H9 (cell line): Measurements from ENCODE around the gene TTLL9. TPM values are rescaled to one million over a fixed set of nuclear protein-coding genes. Genes with fewer than 3 reads are reported as not detected.

ENCODE experiments used
- DNase-seq: peaks from one replicate; pipeline ENCODE4 v3.0.0-alpha.2; 2017
- H2AFZ ChIP-seq: one replicate; pipeline ENCODE4 v1.6.1; 2013; ENCODE audit warnings: mild to moderate bottlenecking, low read length, control low read depth, moderate library complexity
- H2AK5ac ChIP-seq: 2 replicates; pipeline ENCODE4 v1.6.1; 2013; ENCODE audit warnings: low read length, control low read depth, mixed read lengths; ENCODE audit not compliant: insufficient read length
- H2BK120ac ChIP-seq: one replicate; pipeline ENCODE4 v1.6.1; 2013; ENCODE audit warnings: low read depth, mild to moderate bottlenecking, low read length, control low read depth, inconsistent platforms; ENCODE audit not compliant: poor library complexity, severe bottlenecking
- H2BK12ac ChIP-seq: 2 replicates; pipeline ENCODE4 v1.6.1; 2013; ENCODE audit warnings: low read length, control low read depth, mixed read lengths, low read depth; ENCODE audit not compliant: insufficient read length
- H2BK15ac ChIP-seq: 2 replicates; pipeline ENCODE4 v1.6.1; 2013; ENCODE audit warnings: low read depth, low read length, control low read depth
- H2BK20ac ChIP-seq: one replicate; pipeline ENCODE4 v1.6.1; 2013; ENCODE audit warnings: low read depth, mild to moderate bottlenecking, low read length, control low read depth, inconsistent platforms; ENCODE audit not compliant: poor library complexity, severe bottlenecking
- H2BK5ac ChIP-seq: 2 replicates; pipeline ENCODE4 v1.6.1; 2013; ENCODE audit warnings: low read length, control low read depth, mixed read lengths; ENCODE audit not compliant: insufficient read length
- H3K14ac ChIP-seq: 2 replicates; pipeline ENCODE4 v1.6.1; 2013; ENCODE audit warnings: low read length, control low read depth; ENCODE audit not compliant: insufficient read depth
- H3K18ac ChIP-seq: 2 replicates; pipeline ENCODE4 v1.6.1; 2013; ENCODE audit warnings: low read depth, mild to moderate bottlenecking, mixed read lengths, low read length, control low read depth; ENCODE audit not compliant: insufficient read length
- H3K23ac ChIP-seq: 2 replicates; pipeline ENCODE4 v1.6.1; 2013; ENCODE audit warnings: low read length, control low read depth, mixed read lengths, low read depth; ENCODE audit not compliant: insufficient read length
- H3K23me2 ChIP-seq: 2 replicates; pipeline ENCODE4 v1.6.1; 2013; ENCODE audit warnings: low read depth, mild to moderate bottlenecking, mixed read lengths, low read length, control low read depth; ENCODE audit not compliant: insufficient read length, poor library complexity, severe bottlenecking
- H3K27ac ChIP-seq: 2 replicates; pipeline ENCODE4 v1.5.1; 2013; ENCODE audit warnings: low read length, control low read depth, mixed read lengths, low read depth; ENCODE audit not compliant: insufficient read length
- H3K27me3 ChIP-seq: 2 replicates; pipeline ENCODE4 v1.6.1; 2013; ENCODE audit warnings: low read length, control low read depth, inconsistent platforms; ENCODE audit not compliant: insufficient read depth
- H3K4ac ChIP-seq: 2 replicates; pipeline ENCODE4 v1.6.1; 2013; ENCODE audit warnings: low read depth, mild to moderate bottlenecking, control low read depth, inconsistent platforms, low read length, moderate library complexity
- H3K4me1 ChIP-seq: 2 replicates; pipeline ENCODE4 v1.6.1; 2013; ENCODE audit warnings: low read length, control low read depth, inconsistent platforms; ENCODE audit not compliant: insufficient read depth
- H3K4me2 ChIP-seq: 2 replicates; pipeline ENCODE4 v1.6.1; 2013; ENCODE audit warnings: low read length, control low read depth, mixed read lengths; ENCODE audit not compliant: insufficient read length, insufficient read depth
- H3K56ac ChIP-seq: 2 replicates; pipeline ENCODE4 v1.6.1; 2013; ENCODE audit warnings: low read depth, mild to moderate bottlenecking, mixed read lengths, low read length, control low read depth; ENCODE audit not compliant: insufficient read length
- H3K79me1 ChIP-seq: 2 replicates; pipeline ENCODE4 v1.6.1; 2013; ENCODE audit warnings: low read depth, mild to moderate bottlenecking, moderate library complexity, low read length, control low read depth, inconsistent platforms; ENCODE audit not compliant: insufficient read depth, poor library complexity, severe bottlenecking
- H3K79me2 ChIP-seq: 2 replicates; pipeline ENCODE4 v1.6.1; 2013; ENCODE audit warnings: low read length, control low read depth, inconsistent platforms; ENCODE audit not compliant: insufficient read depth
- H3K9ac ChIP-seq: 2 replicates; pipeline ENCODE4 v1.6.1; 2013; ENCODE audit warnings: low read length, control low read depth, mixed read lengths; ENCODE audit not compliant: insufficient read length; ENCODE audit errors: extremely low read depth
- H3K9me3 ChIP-seq: one replicate; pipeline ENCODE4 v1.6.1; 2013; ENCODE audit warnings: low read depth, low read length, inconsistent platforms; ENCODE audit not compliant: control insufficient read depth
- H3T11ph ChIP-seq: one replicate; pipeline ENCODE4 v1.6.1; 2013; ENCODE audit warnings: mild to moderate bottlenecking, low read length, control low read depth, inconsistent platforms
- H4K20me1 ChIP-seq: one replicate; pipeline ENCODE4 v1.6.1; 2013; ENCODE audit not compliant: control insufficient read depth, insufficient read length, insufficient read depth
- H4K5ac ChIP-seq: 2 replicates; pipeline ENCODE4 v1.6.1; 2013; ENCODE audit warnings: low read depth, mild to moderate bottlenecking, mixed read lengths, low read length, control low read depth; ENCODE audit not compliant: insufficient read length
- H4K8ac ChIP-seq: replicated peaks from 2 replicates; pipeline ENCODE4 v1.6.1; 2013; ENCODE audit warnings: low read length, control low read depth, mixed read lengths, low read depth; ENCODE audit not compliant: insufficient read length
- H4K91ac ChIP-seq: 2 replicates; pipeline ENCODE4 v1.6.1; 2013; ENCODE audit warnings: low read depth, mild to moderate bottlenecking, moderate library complexity, mixed read lengths, low read length, control low read depth; ENCODE audit not compliant: insufficient read length
- H3K27ac Mint-ChIP-seq, 3 experiments: 2 replicates in 2 of 3; 3 replicates in 1 of 3; pipeline ENCODE4 v1.8.0; 2020 to 2021; ENCODE audit warnings: mixed read lengths in 3 of 3, mild to moderate bottlenecking in 1 of 3, moderate library complexity in 1 of 3
- H3K27me3 Mint-ChIP-seq: 2 replicates; pipeline ENCODE4 v1.8.0; 2021; ENCODE audit warnings: low read depth, mild to moderate bottlenecking, moderate library complexity, mixed read lengths
- H3K36me3 Mint-ChIP-seq, 3 experiments: 2 replicates in 2 of 3; 3 replicates in 1 of 3; pipeline ENCODE4 v1.8.0; 2020 to 2021; ENCODE audit warnings: low read depth in 3 of 3, mixed read lengths in 3 of 3; ENCODE audit not compliant: insufficient read depth in 1 of 3
- H3K4me1 Mint-ChIP-seq, 2 experiments: 2 replicates each; pipeline ENCODE4 v1.8.0; 2020; ENCODE audit warnings: mixed read lengths in 2 of 2
- H3K4me3 Mint-ChIP-seq, 2 experiments: 2 replicates in 1 of 2; 3 replicates in 1 of 2; pipeline ENCODE4 v1.8.0; 2020 to 2021; ENCODE audit warnings: mild to moderate bottlenecking in 2 of 2, mixed read lengths in 2 of 2, moderate library complexity in 1 of 2
- H3K9me3 Mint-ChIP-seq, 2 experiments: 2 replicates in 1 of 2; 3 replicates in 1 of 2; pipeline ENCODE4 v1.8.0; 2020; ENCODE audit warnings: mild to moderate bottlenecking in 2 of 2, mixed read lengths in 2 of 2, moderate library complexity in 1 of 2
- WGBS: extraction: QIAGEN DNeasy Blood & Tissue Kit; methylation state at CpG from one replicate; pipeline ENCODE4 v1.1.7; 2013; ENCODE audit warnings: missing lambda C conversion rate, low lambda C conversion rate, mixed read lengths; ENCODE audit not compliant: insufficient read length; ENCODE audit errors: extremely low coverage; 5-methylcytosine and 5-hydroxymethylcytosine counted together
- total RNA-seq: library from RNA; stranded (reverse); gene quantifications from 2 replicates; pipeline ENCODE4 v1.2.1, GENCODE V29; 2021
- TF ChIP-seq, protein P1 (sequence below): fragments of 200-600 bp; sonication (generic); conservative IDR thresholded peaks from 3 replicates; pipeline ENCODE4 v1.8.0; 2021; ENCODE audit warnings: antibody characterized with exemption, mild to moderate bottlenecking

Gene TTLL9
- total RNA-seq, 1 experiment from 2014 or later = 0.20 TPM

DNA sequence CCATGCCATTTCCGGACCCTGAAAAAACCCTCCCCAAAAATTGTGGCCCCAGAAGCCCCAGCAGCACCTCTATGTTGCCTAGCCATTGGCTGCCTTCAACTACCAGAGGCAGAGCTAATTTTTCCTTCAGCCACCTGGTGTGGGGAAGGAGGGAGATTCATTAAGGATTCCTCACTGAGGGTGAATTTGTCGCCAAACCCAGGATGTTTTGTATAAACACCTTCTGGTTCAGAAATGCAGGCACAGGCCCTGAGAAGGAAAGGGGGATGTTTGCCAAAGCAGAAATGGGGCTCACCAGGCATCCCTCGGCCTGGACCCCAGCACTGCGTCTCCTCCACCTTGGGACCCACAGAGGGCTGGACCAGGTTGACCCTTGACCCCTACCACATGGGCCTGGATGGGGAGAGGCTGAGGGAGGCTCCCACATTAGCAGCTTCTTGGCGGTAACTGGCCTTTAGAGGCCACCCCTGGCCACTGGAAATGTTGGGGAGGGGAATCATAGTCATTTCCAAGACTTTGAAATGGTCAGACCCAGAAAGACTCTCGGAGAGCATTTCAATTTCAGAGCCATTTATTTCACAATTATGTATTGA is 83.2 kb downstream of the TTLL9 start:
- Histone ChIP-seq H3K27ac (no peak overlapping the region), H4K20me1 (no peaks in the 10 kb centered on the region), H3K79me1 (peaks cover 10% of the 10 kb centered on the region), H2BK20ac (no peak overlapping the region), H3K18ac (no peak overlapping the region), H3K27me3 (no peaks in the 10 kb centered on the region), H3K4ac (no peak overlapping the region), H2BK15ac (no peak overlapping the region), H4K91ac (no peak overlapping the region), H3K4me2 (no peak overlapping the region), H3K56ac (no peak overlapping the region), H3K79me2 (peaks cover 5% of the 10 kb centered on the region; the same call in 1 of the 2 replicates), H3K23me2 (peaks cover 7% of the 10 kb centered on the region), H2BK12ac (no peak overlapping the region), H3K23ac (no peak overlapping the region), H3T11ph (no peak overlapping the region), H3K9me3 (no peaks in the 10 kb centered on the region), H2AFZ (no peak overlapping the region), H2BK120ac (no peak overlapping the region), H2AK5ac (no peak overlapping the region), H3K9ac (no peak overlapping the region), H4K8ac (no peak overlapping the region), H2BK5ac (no peak overlapping the region), H4K5ac (no peak overlapping the region), H3K4me1 (no peaks in the 10 kb centered on the region), H3K14ac (no peak overlapping the region)
- Mint-ChIP-seq H3K27me3 (peaks cover 45% of the 10 kb centered on the region), H3K4me3 (no peak overlapping the region), H3K9me3 (no peaks in the 10 kb centered on the region; a peak in 2 of 5 replicates), H3K27ac (no peak overlapping the region), H3K36me3 (peaks cover 15 to 16% (median 15%) of the 10 kb centered on the region in 3 experiments), H3K4me1 (peaks cover 9 to 16% of the 10 kb centered on the region in 2 experiments)
- DNase-seq = no peak
- no CpG with 5 or more reads among the region's 6 CpGs for WGBS
- TF ChIP-seq, protein P1, sequence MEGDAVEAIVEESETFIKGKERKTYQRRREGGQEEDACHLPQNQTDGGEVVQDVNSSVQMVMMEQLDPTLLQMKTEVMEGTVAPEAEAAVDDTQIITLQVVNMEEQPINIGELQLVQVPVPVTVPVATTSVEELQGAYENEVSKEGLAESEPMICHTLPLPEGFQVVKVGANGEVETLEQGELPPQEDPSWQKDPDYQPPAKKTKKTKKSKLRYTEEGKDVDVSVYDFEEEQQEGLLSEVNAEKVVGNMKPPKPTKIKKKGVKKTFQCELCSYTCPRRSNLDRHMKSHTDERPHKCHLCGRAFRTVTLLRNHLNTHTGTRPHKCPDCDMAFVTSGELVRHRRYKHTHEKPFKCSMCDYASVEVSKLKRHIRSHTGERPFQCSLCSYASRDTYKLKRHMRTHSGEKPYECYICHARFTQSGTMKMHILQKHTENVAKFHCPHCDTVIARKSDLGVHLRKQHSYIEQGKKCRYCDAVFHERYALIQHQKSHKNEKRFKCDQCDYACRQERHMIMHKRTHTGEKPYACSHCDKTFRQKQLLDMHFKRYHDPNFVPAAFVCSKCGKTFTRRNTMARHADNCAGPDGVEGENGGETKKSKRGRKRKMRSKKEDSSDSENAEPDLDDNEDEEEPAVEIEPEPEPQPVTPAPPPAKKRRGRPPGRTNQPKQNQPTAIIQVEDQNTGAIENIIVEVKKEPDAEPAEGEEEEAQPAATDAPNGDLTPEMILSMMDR = no peak
